ENCODE results near the gene RAB33A. TPM values are rescaled to one million over a fixed set of nuclear protein-coding genes. Genes with fewer than 3 reads are reported as not detected.
"Not testable (repeated sequence)": the region's sequence is repeated elsewhere in the genome, so short reads cannot be mapped to it uniquely, and the experiment has no call there.

The RAB33A gene
- total RNA-seq, 1 donor: 18.6 TPM

DNA sequence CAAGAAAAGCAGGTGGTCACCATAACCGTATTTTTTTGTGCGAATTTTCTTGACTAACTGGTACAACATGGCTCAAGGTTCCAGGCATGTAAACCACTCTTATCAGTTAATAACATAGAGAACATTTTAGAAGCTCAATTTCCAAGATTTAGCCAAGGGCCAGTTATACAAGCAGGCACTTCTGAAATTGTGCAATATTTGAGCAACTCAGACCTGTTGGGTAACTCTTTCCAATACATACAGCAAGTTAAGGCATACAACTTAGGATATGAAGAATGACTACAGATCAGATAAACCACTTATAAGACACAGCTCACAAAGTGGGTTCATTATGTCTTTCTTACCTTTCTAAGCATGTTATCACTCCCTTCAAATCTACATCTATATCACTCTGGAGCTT, 53.0 kb downstream of the RAB33A start:
- DNase-seq (ENCODE audit: low read depth in 2 of 3, low spot score in 2 of 3): no peak

- no peak for DNase-seq (ENCODE audit: low read depth in 2 of 3, low spot score in 2 of 3)
These were observed 57.1 kb downstream of the RAB33A start for GRCh38 chrX:130228871-130229270.

GRCh38 chrX:130231184-130231583, 59.4 kb downstream of the RAB33A start:
- DNase-seq (ENCODE audit: low read depth in 2 of 3, low spot score in 2 of 3): not testable (repeated sequence)

Other genes with a start within 250 kb of the RAB33A start
- gene BCORL1, start 189.3 kb upstream of the RAB33A start, total RNA-seq: 7.0 TPM
- 27.5 TPM for gene ELF4, start 61.5 kb upstream of the RAB33A start, total RNA-seq
- 10.0 TPM for gene AIFM1, start 6.1 kb upstream of the RAB33A start, total RNA-seq
- 3.0 TPM for gene ZNF280C, start 96.9 kb downstream of the RAB33A start, total RNA-seq
- gene SLC25A14, start 168.0 kb downstream of the RAB33A start, total RNA-seq: 4.8 TPM
- not detected for gene GPR119, start 213.7 kb downstream of the RAB33A start, total RNA-seq
- 7.3 TPM for gene RBMX2, start 230.0 kb downstream of the RAB33A start, total RNA-seq